Measurements from ENCODE around the gene COX18. TPM values are rescaled to one million over a fixed set of nuclear protein-coding genes. Genes with fewer than 3 reads are reported as not detected.

Gene COX18
- total RNA-seq, 1 donor from 2014 or later, result 17.7 TPM

DNA sequence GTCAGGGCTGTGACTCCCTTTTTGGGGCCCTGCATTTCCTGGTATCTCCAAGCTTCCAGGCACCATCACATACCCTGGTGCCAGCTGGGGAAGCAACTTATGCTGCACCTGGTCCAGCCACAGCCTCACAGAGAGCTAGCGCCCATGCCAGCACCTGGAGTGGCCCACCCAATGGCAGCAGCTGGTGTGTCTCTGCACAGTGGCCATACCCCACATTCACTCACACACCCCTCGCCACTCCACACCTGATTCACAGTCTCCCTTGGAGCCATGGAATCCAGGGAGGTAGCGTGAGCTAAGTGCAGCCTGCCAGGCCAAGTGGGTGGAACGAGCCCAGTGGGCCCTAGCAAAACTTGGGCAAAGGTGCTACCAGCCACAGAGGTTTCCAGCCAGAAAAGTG is 56.8 kb downstream of the COX18 start:
- no peak for DNase-seq (ENCODE audit: low spot score in 2 of 2, unreplicated experiment in 2 of 2)
- H3K27ac Mint-ChIP-seq, result no peak overlapping the region

DNA sequence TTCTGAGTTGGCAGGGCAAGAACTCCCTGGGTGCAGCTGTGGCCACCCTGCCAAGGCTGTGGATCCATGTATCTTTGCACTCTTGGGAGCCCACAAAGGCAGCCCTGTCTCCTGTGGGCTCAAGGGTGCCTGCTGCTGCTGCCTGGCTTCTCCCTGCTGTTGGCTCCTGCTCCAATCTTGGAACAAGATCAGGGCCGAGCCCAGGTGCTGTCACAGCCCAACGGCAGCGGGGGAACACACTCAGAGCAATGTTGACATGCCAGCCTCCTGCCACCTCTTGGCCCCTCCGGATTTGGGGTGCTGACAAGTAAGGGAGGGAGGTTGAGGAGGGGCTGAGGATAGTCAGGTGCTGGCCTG is 57.9 kb downstream of the COX18 start:
- Mint-ChIP-seq H3K9me3 (peaks cover 9% of the 10 kb centered on the region), H3K27ac (no peak overlapping the region), H3K4me3 (no peak overlapping the region), H3K4me1 (no peaks in the 10 kb centered on the region), H3K36me3 (no peaks in the 10 kb centered on the region), H3K27me3 (ENCODE audit: low read depth) (no peaks in the 10 kb centered on the region)
- DNase-seq (ENCODE audit: low spot score in 2 of 2, unreplicated experiment in 2 of 2), result no peak
- TF ChIP-seq, protein P1, sequence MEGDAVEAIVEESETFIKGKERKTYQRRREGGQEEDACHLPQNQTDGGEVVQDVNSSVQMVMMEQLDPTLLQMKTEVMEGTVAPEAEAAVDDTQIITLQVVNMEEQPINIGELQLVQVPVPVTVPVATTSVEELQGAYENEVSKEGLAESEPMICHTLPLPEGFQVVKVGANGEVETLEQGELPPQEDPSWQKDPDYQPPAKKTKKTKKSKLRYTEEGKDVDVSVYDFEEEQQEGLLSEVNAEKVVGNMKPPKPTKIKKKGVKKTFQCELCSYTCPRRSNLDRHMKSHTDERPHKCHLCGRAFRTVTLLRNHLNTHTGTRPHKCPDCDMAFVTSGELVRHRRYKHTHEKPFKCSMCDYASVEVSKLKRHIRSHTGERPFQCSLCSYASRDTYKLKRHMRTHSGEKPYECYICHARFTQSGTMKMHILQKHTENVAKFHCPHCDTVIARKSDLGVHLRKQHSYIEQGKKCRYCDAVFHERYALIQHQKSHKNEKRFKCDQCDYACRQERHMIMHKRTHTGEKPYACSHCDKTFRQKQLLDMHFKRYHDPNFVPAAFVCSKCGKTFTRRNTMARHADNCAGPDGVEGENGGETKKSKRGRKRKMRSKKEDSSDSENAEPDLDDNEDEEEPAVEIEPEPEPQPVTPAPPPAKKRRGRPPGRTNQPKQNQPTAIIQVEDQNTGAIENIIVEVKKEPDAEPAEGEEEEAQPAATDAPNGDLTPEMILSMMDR (IDR thresholded peaks at IDR 0.05; ENCODE audit: unreplicated experiment), result no peak

More for the DNA sequence above, 56.8 kb downstream of the COX18 start:
- Mint-ChIP-seq H3K4me3 (no peak overlapping the region), H3K4me1 (no peaks in the 10 kb centered on the region), H3K27me3 (ENCODE audit: low read depth) (no peaks in the 10 kb centered on the region), H3K36me3 (no peaks in the 10 kb centered on the region), H3K9me3 (peaks cover 9% of the 10 kb centered on the region)
- TF ChIP-seq, protein P1 (IDR thresholded peaks at IDR 0.05; ENCODE audit: unreplicated experiment), result no peak

DNA sequence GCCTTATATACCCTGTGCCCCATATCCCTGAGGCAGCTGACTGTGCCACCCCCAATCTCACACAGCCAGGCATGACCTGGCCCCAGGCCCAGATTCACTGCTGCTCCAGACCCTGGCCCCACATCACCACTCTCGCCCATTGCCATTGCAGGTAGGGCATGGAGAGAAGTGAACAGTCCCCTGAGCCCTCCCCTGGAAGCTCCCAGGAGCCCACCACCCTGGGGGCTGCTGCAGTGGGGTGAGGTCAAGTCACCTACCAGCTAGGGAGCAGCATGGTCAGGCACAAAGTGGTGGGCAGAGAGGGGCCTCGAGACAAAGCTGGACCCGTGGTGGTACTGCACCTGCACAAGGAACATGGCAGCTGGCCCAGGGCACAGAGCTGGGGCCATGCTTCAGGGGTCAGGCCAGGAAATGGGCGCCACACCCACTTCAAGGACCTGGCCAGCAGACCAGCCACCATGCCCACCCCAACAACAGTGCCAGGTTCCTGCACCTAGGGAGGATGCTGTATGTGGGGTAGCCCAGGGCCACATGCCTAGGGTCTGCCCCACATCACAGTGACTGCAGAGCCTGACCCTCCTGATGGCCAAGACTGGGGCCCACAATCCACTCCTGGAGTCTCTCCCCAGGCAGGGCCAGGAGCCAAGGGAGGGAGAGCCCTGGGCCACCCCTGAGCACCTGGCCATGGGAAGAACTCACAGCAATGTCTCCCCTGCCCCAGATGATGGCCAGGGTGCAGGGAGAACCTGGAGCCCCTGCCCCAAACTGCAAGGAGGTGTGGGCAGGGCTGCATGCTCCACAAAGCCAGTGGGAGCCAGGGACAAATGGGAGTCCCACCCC is 58.5 kb downstream of the COX18 start:
- DNase-seq (ENCODE audit: low spot score in 2 of 2, unreplicated experiment in 2 of 2), result no peak
- no peaks in the 10 kb centered on the region for H3K27me3 Mint-ChIP-seq (ENCODE audit: low read depth)
- peaks cover 9% of the 10 kb centered on the region for H3K9me3 Mint-ChIP-seq
- TF ChIP-seq, protein P1 (IDR thresholded peaks at IDR 0.05; ENCODE audit: unreplicated experiment), result no peak
- H3K27ac Mint-ChIP-seq, result no peak overlapping the region
- no peaks in the 10 kb centered on the region for H3K36me3 Mint-ChIP-seq
- no peak overlapping the region for H3K4me3 Mint-ChIP-seq
- H3K4me1 Mint-ChIP-seq, result no peaks in the 10 kb centered on the region

DNA sequence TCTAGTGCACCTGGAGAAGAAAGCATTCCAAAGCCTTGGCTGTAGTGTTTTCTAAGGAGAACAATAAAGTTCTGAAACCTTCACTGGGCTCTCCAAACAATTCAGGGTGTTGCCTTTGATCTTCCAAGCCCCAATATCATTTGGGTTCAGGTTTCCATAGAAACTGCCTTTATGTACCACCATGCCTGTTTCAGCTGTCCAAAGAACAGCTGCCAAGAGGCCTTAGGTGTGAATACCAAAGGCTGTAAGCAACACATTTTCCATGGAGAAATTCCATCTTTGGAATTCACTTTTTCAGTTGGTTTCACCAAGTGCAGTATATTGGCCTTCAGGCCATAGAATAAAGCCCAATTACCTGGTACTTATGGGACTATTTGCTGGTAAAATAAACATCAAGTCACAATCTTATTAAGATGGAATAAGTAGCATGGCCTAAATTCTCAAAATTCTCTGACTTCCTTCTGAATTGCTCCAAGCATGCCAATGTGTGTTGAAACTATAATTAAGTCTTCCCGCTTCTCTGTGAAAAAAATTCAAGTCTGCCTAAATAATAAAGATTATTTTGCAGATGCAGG is 61.9 kb downstream of the COX18 start:
- TF ChIP-seq, protein P1 (IDR thresholded peaks at IDR 0.05; ENCODE audit: unreplicated experiment), result no peak
- DNase-seq (ENCODE audit: low spot score in 2 of 2, unreplicated experiment in 2 of 2), result no peak

DNA sequence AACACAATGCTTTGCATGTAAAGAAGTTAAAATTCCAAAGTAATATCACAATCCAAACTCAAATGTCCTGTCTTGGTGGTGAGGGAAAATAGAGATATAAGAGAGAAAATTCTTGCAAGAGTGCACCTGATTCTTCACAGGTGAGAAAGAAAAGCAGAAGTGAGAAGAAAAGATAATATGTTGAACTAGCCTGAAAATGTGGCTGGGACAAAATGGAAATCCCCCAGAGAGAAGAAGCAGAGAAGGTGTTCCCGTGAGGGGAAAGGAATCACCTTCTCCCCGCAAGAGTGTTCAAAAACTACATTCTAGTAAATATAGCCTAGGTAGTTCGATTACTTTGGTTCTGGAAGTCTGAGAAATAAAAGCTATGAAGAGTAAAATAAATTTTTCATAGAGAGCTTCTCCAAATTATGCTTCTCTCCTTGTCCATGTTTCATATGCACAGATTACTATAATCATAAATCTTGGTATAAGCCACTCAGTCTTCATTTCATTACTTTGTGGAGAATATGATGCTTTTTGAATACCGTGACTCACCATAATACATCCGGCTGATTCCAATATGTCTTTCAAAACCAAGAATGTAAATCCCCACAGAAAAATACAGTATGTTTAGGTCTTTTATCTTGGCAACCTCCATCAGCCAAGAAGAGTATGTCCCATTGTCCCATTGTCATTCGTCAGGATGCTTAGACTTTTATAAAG is 63.1 kb downstream of the COX18 start:
- H3K27me3 Mint-ChIP-seq (ENCODE audit: low read depth), result no peaks in the 10 kb centered on the region
- no peak overlapping the region for H3K27ac Mint-ChIP-seq
- H3K36me3 Mint-ChIP-seq, result no peaks in the 10 kb centered on the region
- TF ChIP-seq, protein P1 (IDR thresholded peaks at IDR 0.05; ENCODE audit: unreplicated experiment), result no peak
- DNase-seq (ENCODE audit: low spot score in 2 of 2, unreplicated experiment in 2 of 2), result no peak
- peaks cover 9% of the 10 kb centered on the region for H3K9me3 Mint-ChIP-seq
- H3K4me1 Mint-ChIP-seq, result no peaks in the 10 kb centered on the region
- no peak overlapping the region for H3K4me3 Mint-ChIP-seq

More for the DNA sequence above, 61.9 kb downstream of the COX18 start:
- Mint-ChIP-seq H3K9me3 (peaks cover 9% of the 10 kb centered on the region), H3K27me3 (ENCODE audit: low read depth) (no peaks in the 10 kb centered on the region), H3K4me1 (no peaks in the 10 kb centered on the region), H3K36me3 (no peaks in the 10 kb centered on the region), H3K4me3 (no peak overlapping the region), H3K27ac (no peak overlapping the region)

All from mesothelial cell of epicardium (in vitro differentiated cells).